ENCODE measurements around the gene TMEM244.
"Not testable (repeated sequence)": the region's sequence is repeated elsewhere in the genome, so short reads cannot be mapped to it uniquely, and the experiment has no call there.

- not testable (repeated sequence) for TF ChIP-seq POLR2AphosphoS5, TAF1, POLR2A (IDR thresholded peaks at IDR 0.05; ENCODE audit: low read depth, low read length)
Measured at GRCh38 chr6:129839562-129839961, 21.6 kb downstream of the TMEM244 start.
